Activated T-cell treated with anti-CD3 and anti-CD28 coated beads, Interleukin-2, amount 50 U/mL, for 24 hours (primary cell): Measurements from ENCODE around the gene SNIP1.
A peak's percentile ranks its signal among the peaks of the same experiment; 100 is the strongest.
"Not testable (repeated sequence)": the region's sequence is repeated elsewhere in the genome, so short reads cannot be mapped to it uniquely, and the experiment has no call there.

ENCODE experiments used
- DNase-seq: peaks from one replicate; pipeline ENCODE4 v3.0.0-alpha.2; 2020
- H3K27ac Mint-ChIP-seq: 2 replicates; pipeline ENCODE4 v1.8.0; 2020; ENCODE audit warnings: mild to moderate bottlenecking, mixed read lengths
- H3K27me3 Mint-ChIP-seq: 2 replicates; pipeline ENCODE4 v1.8.0; 2020; ENCODE audit warnings: mixed read lengths
- H3K36me3 Mint-ChIP-seq: 2 replicates; pipeline ENCODE4 v1.8.0; 2020; ENCODE audit warnings: low read depth, mixed read lengths
- H3K4me1 Mint-ChIP-seq: 2 replicates; pipeline ENCODE4 v1.8.0; 2020; ENCODE audit warnings: low read depth, mixed read lengths
- H3K4me3 Mint-ChIP-seq: 2 replicates; pipeline ENCODE4 v1.8.0; 2020; ENCODE audit warnings: mild to moderate bottlenecking, moderate library complexity, mixed read lengths
- H3K9me3 Mint-ChIP-seq: 2 replicates; pipeline ENCODE4 v1.8.0; 2020; ENCODE audit warnings: mixed read lengths

Gene SNIP1

GRCh38 chr1:37540036-37540785 is 13.9 kb downstream of the SNIP1 start:
- no peaks in the 10 kb centered on the region for H3K9me3 Mint-ChIP-seq
- no peak overlapping the region for H3K4me3 Mint-ChIP-seq
- peaks cover 18% of the 10 kb centered on the region for H3K4me1 Mint-ChIP-seq
- peaks cover 92% of the 10 kb centered on the region for H3K36me3 Mint-ChIP-seq
- no peaks in the 10 kb centered on the region for H3K27me3 Mint-ChIP-seq
- H3K27ac Mint-ChIP-seq: peak overlapping the region; percentile 20
- DNase-seq: no peak

DNA sequence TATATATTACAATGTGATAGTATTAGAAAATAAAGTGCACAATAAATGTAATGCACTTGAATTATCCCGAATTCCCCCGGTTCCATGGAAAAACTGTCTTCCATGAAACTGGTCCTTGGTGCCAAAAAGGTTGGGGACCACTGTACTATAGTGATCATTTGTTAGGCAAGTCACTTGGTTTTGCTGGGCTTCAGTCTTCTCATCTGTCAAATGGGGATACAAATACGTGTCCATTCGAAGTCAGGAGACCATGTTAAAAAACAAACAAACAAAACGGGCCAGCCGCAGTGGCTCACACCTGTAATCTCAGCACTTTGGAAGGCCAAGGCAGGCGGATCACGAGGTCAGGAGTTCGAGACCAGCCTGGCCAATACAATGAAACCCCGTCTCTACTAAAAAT is 14.9 kb downstream of the SNIP1 start:
- H3K4me3 Mint-ChIP-seq, DNase-seq, H3K27ac Mint-ChIP-seq, H3K9me3 Mint-ChIP-seq, H3K27me3 Mint-ChIP-seq: not testable (repeated sequence)
- Mint-ChIP-seq H3K36me3 (peaks cover 91% of the 10 kb centered on the region), H3K4me1 (peaks cover 23% of the 10 kb centered on the region)

DNA sequence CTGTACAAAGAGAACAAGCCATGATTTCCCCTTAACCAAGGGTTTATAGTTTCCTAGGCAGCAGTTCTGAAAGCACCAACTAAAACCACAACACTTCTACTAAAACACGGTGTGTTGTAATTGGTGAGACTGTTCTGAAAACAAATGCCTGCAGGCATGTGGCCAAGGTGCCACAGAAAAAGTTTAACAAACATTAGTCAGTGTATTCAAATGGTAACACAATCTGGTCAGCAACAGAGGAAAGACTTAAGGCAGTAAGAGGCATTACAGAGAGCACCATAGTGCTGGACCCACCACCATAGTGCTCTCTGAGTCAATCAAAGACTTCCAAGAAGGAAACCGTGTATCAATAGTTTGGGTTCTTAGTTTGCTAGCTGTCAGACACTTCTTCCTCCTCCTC is 16.7 kb downstream of the SNIP1 start:
- Mint-ChIP-seq H3K27ac (peak overlapping the region; percentile 73), H3K4me1 (peaks cover 26% of the 10 kb centered on the region), H3K36me3 (peaks cover 87% of the 10 kb centered on the region), H3K27me3 (no peaks in the 10 kb centered on the region), H3K9me3 (no peaks in the 10 kb centered on the region), H3K4me3 (no peak overlapping the region)
- DNase-seq: no peak

- H3K9me3 Mint-ChIP-seq: no peaks in the 10 kb centered on the region
- peaks cover 26% of the 10 kb centered on the region for H3K4me1 Mint-ChIP-seq
- H3K27me3 Mint-ChIP-seq: no peaks in the 10 kb centered on the region
- peaks cover 52% of the 10 kb centered on the region for H3K36me3 Mint-ChIP-seq
- no peak for DNase-seq
- H3K27ac Mint-ChIP-seq: peak overlapping the region; percentile 26
- H3K4me3 Mint-ChIP-seq: no peak overlapping the region
Measured at GRCh38 chr1:37533317-37534093, 20.6 kb downstream of the SNIP1 start.

- not testable (repeated sequence) for H3K27ac Mint-ChIP-seq, DNase-seq, H3K4me3 Mint-ChIP-seq, H3K27me3 Mint-ChIP-seq, H3K9me3 Mint-ChIP-seq
- H3K4me1 Mint-ChIP-seq: peaks cover 21% of the 10 kb centered on the region
- peaks cover 42% of the 10 kb centered on the region for H3K36me3 Mint-ChIP-seq
Measured at GRCh38 chr1:37532418-37533156, 21.5 kb downstream of the SNIP1 start.

DNA sequence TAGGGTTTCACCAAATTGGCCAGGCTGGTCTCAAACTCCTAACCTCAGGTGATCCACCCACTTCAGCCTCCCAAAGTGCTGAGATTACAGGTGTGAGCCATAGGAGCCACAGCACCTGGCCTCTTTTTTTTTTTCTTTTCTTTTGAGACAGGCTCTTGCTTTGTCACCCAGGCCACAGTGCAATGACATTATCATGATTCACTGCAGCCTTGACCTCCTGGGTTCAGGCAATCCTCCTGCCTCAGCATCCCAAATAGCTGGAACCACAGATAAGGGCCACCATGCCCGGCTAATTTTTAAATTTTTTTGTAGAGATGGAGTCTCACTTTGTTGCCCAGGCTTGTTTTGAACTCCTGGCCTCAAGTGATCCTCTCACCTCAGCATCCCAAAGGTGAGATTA is 24.2 kb downstream of the SNIP1 start:
- H3K36me3 Mint-ChIP-seq: peaks cover 19% of the 10 kb centered on the region
- not testable (repeated sequence) for H3K4me1 Mint-ChIP-seq, H3K27me3 Mint-ChIP-seq, DNase-seq, H3K4me3 Mint-ChIP-seq, H3K9me3 Mint-ChIP-seq, H3K27ac Mint-ChIP-seq

- Mint-ChIP-seq H3K36me3 (peaks cover 7% of the 10 kb centered on the region), H3K4me1 (peaks cover 30% of the 10 kb centered on the region), H3K27me3 (no peaks in the 10 kb centered on the region), H3K27ac (peak overlapping the region; percentile 83), H3K4me3 (peak overlapping the region; percentile 76), H3K9me3 (no peaks in the 10 kb centered on the region)
- DNase-seq: no peak
Measured at GRCh38 chr1:37519613-37520012, 34.5 kb downstream of the SNIP1 start.

- H3K4me3 Mint-ChIP-seq: peak overlapping the region; percentile 76
- not testable (repeated sequence) for H3K27me3 Mint-ChIP-seq, H3K36me3 Mint-ChIP-seq, H3K9me3 Mint-ChIP-seq
- H3K27ac Mint-ChIP-seq: peak overlapping the region; percentile 83
- DNase-seq: peak; percentile 61
- peaks cover 30% of the 10 kb centered on the region for H3K4me1 Mint-ChIP-seq
Measured at GRCh38 chr1:37518929-37519328, 35.2 kb downstream of the SNIP1 start.

DNA sequence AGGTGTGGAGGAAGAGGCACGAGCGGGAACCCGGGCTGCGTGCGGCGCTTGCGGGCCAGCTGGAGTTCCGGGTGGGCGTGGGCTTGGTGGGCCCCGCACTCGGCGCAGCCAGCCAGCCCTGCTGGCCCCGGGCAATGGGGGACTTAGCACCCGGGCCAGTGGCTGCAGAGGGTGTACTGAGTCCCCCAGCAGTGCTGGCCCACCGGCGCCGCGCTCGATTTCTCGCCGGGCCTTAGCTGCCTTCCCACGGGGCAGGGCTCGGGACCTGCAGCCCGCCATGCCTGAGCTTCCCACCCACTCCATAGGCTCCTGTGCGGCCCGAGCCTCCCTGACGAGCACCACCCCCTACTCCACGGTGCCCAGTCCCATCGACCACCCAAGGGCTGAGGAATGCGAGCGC is 35.9 kb downstream of the SNIP1 start:
- not testable (repeated sequence) for H3K27me3 Mint-ChIP-seq, H3K4me3 Mint-ChIP-seq, H3K27ac Mint-ChIP-seq, H3K9me3 Mint-ChIP-seq, DNase-seq
- Mint-ChIP-seq H3K36me3 (peaks cover 15% of the 10 kb centered on the region), H3K4me1 (peaks cover 35% of the 10 kb centered on the region)

DNA sequence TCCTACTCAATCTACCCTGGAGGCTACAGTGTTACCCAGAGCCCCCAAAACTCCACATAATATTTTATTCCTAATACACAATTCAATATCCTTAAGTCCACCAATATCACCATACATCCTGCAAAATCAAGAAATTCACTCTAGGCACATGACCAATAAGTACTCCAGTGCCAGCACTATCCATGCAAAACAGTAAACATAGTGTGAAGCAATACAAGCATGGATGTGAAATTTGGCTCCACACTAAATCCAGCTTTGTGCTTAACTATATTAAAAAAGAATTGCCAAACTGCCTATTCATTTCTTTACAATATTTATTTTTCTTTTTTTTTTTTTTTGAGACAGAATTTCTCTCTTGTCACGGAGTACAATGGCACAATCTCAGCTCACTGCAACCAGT is 36.5 kb downstream of the SNIP1 start:
- peaks cover 39% of the 10 kb centered on the region for H3K4me1 Mint-ChIP-seq
- no peak overlapping the region for H3K4me3 Mint-ChIP-seq
- no peak overlapping the region for H3K27ac Mint-ChIP-seq
- H3K36me3 Mint-ChIP-seq: peaks cover 20% of the 10 kb centered on the region
- DNase-seq: no peak
- H3K9me3 Mint-ChIP-seq: no peaks in the 10 kb centered on the region
- H3K27me3 Mint-ChIP-seq: no peaks in the 10 kb centered on the region

DNA sequence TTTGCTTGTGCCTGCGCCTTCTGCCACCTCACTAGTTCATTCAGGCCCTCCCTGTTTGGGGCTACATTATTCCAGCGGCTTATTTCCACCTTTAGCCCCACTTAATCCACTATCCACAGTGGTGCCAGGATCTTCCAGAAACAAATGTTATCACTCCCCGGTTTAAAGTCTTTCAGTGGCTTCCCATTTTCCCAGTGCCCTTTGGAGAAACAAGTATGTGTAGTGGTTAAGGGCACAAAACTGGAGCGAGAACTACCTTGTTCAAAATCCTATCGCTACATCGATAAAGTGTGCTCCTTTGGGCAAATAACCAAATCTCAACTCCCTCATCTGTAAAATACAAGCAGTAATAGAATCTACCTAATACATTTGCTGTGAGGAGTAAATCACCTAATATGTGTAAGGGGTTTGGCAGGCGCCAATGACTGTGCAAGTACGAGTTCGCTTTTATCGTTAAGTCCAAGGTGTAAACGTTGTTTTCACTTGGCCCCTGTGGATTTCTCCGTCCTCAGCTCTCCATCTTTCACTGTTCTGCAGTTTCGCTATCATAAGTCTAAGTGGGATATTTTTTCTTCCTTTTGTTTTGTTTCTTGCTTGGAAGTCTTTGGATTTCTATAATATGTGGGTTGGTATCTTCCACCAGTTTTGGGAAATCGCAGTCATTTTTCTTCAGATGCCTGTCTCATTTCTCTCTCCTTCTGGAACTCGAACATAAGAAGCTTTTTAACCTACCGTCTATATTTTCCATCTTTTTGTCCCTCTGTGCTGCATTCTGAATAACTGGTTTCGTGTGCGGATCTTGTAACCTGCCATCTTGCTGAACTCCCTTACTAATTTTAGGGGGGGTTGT is 38.7 kb downstream of the SNIP1 start:
- H3K4me1 Mint-ChIP-seq: peaks cover 53% of the 10 kb centered on the region
- H3K27ac Mint-ChIP-seq: peak overlapping the region; percentile 97
- peak overlapping the region; percentile 98 for H3K4me3 Mint-ChIP-seq
- peaks cover 36% of the 10 kb centered on the region for H3K36me3 Mint-ChIP-seq
- H3K9me3 Mint-ChIP-seq: no peaks in the 10 kb centered on the region
- DNase-seq: no peak
- H3K27me3 Mint-ChIP-seq: no peaks in the 10 kb centered on the region

DNA sequence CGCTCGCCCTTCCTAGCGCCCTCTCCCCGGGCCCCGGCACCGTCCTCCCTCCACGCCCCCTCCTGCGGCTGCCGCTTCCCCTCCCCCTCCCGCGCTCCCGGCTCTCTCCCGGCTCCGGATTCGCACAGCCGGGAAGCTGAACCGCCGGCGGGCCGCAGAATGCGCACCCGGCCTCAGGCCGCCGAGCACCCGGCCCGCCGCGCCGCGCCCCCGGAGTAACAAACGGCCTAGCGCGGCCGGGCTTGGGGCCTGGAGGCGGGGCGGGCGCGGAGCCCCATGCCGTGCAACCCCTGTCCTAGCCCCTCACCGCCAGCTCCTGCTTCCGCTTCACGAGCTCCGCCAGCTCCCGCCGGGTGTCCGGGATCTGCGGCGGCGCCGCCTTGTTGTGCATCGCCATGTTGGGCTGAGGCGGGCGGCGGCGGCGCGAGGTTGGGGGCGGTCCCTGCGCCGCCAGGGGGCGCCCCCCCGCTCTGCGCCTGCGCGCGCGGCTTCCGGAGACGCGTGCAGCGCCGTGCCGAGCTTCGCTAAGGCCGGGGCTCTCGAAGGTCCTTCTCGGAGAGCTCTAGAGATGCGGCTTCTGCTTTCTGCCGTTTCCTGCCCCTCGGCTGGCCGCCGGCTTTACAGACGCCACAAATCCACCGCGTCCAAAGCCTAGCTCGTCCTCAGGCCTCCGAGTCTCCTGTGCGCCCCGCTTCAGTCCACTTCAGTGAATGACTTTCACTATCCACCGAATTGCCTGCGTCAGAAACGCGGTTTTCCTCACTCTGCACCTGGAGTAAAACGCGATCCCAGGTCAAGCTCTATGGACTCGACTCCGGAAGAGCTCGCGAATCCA is 39.5 kb downstream of the SNIP1 start, which contains the start of gene MEAF6:
MEAF6 (minus strand) TSS at position 417 of the 835 bp plus-strand sequence; CDS start at position 397, 20 bp downstream.
- H3K4me3 Mint-ChIP-seq: peak within 1 kb of the TSS; percentile 98
- H3K9me3 Mint-ChIP-seq: no peaks in the 10 kb centered on the region
- H3K36me3 Mint-ChIP-seq: peaks cover 41% of the 10 kb centered on the region
- DNase-seq: peak; percentile 89
- H3K27ac Mint-ChIP-seq: peak within 1 kb of the TSS; percentile 98
- peaks cover 48% of the 10 kb centered on the region for H3K4me1 Mint-ChIP-seq
- no peaks in the 10 kb centered on the region for H3K27me3 Mint-ChIP-seq

GRCh38 chr1:37513795-37514349 is 40.2 kb downstream of the SNIP1 start:
- peak overlapping the region; percentile 98 for H3K4me3 Mint-ChIP-seq
- H3K36me3 Mint-ChIP-seq: peaks cover 47% of the 10 kb centered on the region
- peaks cover 47% of the 10 kb centered on the region for H3K4me1 Mint-ChIP-seq
- no peaks in the 10 kb centered on the region for H3K27me3 Mint-ChIP-seq
- no peaks in the 10 kb centered on the region for H3K9me3 Mint-ChIP-seq
- DNase-seq: peak; percentile 77
- H3K27ac Mint-ChIP-seq: peak overlapping the region; percentile 98
